ENCODE measurements around the gene NUP85.

DNA sequence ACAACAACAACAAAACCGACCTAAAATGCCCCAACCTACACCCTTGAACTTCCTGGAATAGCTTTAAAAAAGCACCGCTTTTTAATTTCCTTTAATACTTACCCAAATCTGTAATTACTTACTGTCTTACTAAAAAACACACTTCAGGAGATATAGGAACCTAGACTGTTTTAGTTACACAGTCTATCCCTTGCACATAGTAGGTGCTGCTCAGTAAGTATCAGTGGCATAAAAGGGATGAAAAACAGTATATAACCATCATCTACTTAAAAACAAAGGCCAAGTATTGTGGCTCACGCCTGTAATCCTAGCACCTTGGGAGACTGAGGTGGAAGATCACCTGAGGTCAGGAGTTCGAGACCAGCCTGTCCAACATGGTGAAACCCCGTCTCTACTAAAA, 28.9 kb upstream of the NUP85 start:
- TF ChIP-seq, protein P1, sequence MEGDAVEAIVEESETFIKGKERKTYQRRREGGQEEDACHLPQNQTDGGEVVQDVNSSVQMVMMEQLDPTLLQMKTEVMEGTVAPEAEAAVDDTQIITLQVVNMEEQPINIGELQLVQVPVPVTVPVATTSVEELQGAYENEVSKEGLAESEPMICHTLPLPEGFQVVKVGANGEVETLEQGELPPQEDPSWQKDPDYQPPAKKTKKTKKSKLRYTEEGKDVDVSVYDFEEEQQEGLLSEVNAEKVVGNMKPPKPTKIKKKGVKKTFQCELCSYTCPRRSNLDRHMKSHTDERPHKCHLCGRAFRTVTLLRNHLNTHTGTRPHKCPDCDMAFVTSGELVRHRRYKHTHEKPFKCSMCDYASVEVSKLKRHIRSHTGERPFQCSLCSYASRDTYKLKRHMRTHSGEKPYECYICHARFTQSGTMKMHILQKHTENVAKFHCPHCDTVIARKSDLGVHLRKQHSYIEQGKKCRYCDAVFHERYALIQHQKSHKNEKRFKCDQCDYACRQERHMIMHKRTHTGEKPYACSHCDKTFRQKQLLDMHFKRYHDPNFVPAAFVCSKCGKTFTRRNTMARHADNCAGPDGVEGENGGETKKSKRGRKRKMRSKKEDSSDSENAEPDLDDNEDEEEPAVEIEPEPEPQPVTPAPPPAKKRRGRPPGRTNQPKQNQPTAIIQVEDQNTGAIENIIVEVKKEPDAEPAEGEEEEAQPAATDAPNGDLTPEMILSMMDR (conservative IDR thresholded peaks at IDR 0.05; ENCODE audit: low read depth, low read length): no peak
- TF ChIP-seq EZH2 (IDR thresholded peaks at IDR 0.05; ENCODE audit: low read length, unreplicated experiment): no peak
